ENCODE data around the gene NDUFAF5.

The NDUFAF5 gene

DNA sequence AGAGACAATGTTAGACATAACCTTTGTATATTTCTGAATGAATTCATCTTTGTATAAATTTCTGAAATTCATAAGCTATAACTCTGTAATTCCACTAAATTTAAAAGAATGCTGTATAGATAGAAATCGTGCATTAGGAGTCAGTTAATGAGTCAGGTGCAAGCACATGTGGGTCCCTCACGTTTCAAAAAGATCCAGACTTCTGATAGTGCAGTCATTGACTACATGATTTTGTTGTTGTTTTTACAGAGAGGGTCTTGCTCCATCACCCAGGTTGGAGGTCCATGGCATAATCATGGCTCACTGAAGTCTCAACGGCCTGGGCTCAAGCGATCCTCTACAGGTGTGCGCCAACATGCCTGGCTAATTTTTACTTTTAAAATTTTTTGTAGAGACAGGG lies 14.7 kb upstream of the NDUFAF5 start:
- TF ChIP-seq, protein P1, sequence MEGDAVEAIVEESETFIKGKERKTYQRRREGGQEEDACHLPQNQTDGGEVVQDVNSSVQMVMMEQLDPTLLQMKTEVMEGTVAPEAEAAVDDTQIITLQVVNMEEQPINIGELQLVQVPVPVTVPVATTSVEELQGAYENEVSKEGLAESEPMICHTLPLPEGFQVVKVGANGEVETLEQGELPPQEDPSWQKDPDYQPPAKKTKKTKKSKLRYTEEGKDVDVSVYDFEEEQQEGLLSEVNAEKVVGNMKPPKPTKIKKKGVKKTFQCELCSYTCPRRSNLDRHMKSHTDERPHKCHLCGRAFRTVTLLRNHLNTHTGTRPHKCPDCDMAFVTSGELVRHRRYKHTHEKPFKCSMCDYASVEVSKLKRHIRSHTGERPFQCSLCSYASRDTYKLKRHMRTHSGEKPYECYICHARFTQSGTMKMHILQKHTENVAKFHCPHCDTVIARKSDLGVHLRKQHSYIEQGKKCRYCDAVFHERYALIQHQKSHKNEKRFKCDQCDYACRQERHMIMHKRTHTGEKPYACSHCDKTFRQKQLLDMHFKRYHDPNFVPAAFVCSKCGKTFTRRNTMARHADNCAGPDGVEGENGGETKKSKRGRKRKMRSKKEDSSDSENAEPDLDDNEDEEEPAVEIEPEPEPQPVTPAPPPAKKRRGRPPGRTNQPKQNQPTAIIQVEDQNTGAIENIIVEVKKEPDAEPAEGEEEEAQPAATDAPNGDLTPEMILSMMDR (IDR thresholded peaks at IDR 0.05), result no peak

DNA sequence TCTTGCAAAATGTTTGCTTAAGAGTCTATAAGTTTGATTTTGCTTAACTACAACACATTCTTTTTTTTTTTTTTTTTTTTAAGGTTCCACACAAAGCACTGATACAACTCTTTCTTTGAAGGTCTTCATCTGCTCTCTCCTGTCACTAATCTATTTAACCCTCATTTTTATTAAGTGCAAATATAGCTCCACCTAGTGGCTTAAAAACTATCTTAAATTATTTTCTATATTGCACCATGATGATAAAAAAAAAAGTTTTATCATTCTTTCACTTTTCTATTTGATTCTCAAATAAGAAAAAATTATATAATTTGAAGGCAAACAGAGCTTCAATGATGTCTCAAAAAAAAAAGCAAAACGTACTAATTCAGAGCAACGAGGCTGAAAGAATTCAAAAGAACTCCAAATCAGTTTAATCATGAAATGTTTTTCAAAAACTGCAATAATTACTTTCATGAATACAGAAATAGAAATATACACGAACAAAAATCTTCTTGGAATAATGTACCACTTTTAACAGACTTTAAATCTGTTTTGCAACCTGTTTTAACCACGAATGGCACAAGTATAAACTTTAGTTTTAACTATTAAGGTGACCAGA lies 12.9 kb upstream of the NDUFAF5 start:
- TF ChIP-seq, protein P1 (IDR thresholded peaks at IDR 0.05), result peak; percentile 49

DNA sequence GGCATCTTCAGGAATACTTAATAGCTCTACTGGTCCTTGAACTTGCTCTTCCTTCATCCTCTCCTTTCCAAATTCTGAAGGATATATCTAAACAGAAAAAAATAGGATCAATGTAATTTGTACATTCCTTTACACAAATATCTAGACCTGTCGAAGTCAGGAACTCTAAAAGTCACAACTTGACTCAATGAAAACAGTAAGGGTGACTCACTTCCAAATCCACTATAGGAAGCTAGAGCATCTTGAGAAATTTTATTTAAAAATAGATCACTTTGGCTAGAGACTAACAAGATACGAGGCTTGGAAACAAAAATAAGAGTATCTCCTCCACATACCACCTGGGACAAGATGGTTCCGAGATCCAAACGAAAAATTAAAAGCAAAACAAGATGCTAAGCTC lies 12.3 kb upstream of the NDUFAF5 start:
- TF ChIP-seq, protein P1 (IDR thresholded peaks at IDR 0.05), result no peak

DNA sequence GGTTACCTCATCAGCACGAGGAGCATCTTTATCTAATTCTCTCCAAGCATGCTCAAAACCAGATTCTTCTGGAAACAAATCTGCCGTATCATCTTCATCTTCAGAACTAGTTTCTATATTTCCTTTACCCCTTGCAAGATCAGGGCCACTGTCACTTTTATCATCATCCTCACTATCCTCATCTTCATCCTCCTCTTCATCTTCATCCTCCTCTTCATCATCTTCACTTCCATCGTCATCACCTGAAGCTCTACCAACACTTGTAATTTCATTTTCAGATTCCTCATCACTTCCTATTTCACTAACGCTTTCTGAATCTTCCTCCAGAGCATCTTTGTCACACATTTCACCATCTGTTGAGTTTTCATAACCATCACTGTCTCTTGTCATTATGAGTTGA lies 9.0 kb upstream of the NDUFAF5 start:
- TF ChIP-seq, protein P1 (IDR thresholded peaks at IDR 0.05), result no peak

DNA sequence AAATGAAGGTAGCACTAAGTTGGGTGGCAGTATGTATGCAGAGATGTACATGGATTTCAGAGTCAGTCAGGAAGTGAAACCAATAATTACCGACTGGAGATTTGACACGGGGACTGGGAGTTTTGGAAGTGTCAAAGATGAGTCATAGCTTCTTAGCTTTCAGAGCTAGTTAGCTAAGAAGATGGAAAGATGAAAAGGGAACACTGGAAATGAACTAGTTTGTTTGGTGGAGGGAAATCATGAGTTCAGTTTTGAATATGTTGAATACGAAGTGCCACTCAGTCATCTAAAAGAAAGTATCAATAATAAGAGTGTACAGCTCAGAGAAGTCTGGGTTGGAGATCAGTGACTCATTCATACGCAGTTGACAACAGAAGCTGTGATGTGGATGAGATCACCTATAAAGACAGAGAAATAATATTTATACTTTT lies 7.6 kb upstream of the NDUFAF5 start:
- TF ChIP-seq, protein P1 (IDR thresholded peaks at IDR 0.05), result no peak

DNA sequence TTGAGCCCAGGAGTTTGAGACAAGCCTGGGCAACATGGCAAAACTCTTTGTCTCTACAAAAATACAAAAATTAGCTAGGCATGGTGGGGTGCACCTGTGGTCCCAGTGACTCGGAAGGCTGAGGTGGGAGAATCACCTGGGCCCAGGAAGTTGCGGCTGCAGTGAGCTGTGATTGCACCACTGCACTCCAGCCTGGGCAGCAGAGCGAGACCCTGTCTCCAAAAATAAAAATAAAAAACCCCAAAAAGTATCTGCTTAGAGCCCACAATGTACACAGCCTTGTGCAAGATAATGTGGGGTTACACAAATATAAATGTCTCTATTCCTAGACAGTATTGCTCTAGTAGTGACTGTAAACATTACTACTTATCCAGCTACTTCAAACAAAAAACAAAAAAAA lies 6.0 kb upstream of the NDUFAF5 start:
- TF ChIP-seq, protein P1 (IDR thresholded peaks at IDR 0.05), result no peak

DNA sequence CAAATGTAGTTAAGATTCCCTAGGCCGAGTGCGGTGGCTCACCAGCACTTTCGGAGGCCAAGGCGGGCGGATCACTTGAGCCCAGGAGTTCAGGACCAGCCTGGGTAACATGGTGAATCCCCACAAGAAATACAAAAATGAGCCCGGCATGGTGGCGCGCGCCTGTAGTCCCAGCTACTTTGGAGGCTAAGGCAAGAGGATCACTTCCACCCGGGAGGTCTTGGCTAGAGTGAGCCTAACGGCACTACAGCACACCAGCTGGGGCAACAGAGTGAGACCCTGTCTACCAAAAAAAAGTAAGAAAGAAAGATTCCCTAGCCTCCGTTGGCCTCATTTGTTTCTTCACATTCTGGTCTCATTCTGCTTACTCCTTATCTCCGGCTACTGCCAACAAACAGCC lies 1.3 kb upstream of the NDUFAF5 start:
- TF ChIP-seq, protein P1 (IDR thresholded peaks at IDR 0.05), result no peak
